Measurements from ENCODE around the gene ZNF292.
"Not testable (repeated sequence)": the region's sequence is repeated elsewhere in the genome, so short reads cannot be mapped to it uniquely, and the experiment has no call there.

The ZNF292 gene

GRCh38 chr6:87164506-87164905 is 9.1 kb downstream of the ZNF292 start:
- DNase-seq: no peak

DNA sequence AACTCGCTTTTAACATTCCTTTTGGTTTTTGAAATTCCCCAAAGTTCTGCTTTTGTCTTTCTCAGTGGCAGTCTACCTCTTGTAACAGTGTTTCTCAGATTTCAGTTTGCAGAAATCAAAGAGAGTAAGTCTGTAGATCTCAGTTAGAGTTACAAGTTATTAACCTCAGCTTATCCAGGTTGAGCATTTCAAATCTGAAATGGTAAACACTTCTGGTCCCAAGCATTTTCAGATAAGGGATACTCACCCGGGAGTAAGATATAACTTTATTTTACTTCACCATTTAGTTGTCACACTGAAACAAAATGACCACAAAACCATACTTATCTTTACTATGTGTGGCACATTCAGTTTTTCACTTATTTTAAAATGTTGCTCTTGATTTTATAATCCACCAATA is 9.8 kb downstream of the ZNF292 start:
- no peak for DNase-seq

DNA sequence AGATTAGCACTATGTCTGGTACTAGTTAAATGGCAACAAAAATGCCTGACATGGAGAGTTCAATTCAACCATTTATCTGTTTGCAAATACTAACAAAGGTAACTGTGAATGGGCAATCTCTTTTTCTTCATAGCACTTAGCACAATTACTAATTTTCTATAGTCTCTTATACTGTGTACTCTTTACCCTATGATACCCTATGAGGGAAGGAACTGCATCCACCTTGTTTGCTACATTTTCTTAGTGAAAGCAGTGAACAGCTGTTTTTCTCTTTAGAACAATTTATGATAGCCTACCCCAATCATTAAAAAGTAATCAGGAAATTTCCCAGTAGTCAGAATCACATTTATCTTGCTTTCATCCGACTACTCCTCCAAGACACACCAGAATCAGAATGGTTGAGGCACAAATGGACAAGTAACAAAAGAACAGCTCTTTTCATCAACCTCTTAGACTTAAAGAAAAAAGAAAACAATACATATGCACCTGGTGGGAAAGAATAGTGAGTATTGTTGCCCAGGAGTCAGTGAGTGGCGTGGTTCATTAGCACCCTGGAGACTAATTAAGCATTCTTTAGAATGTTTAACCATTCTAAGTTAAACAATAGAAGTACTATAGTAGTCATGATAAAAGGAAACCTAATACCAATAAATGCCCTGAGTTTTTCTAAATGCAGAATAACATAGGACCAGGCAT is 16.7 kb downstream of the ZNF292 start:
- DNase-seq: no peak

DNA sequence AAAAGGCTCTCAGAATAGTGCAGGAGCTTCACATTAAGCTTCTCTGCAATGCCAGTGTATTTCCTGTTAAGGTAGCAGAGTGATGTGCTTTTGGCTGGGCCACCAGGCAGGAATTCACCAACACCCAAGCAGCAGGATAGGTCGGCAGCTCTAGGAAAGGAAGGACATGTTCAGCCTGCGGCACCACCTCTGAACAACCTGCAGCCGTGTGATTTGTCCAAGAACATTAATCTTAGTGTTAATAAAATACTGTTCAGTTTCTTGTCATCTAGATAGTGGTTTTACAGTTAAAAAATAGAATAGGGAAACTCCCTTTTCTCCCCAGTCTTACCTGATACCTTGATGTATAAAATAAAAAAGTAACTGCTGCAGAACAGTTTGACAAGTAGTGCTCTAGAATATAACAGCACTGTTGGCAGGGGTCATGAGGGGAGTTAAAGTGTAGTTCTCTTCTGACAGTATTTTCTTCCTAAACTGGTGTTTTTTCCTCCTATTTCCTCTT is 18.8 kb downstream of the ZNF292 start:
- DNase-seq: no peak

GRCh38 chr6:87176493-87176892 is 21.1 kb downstream of the ZNF292 start:
- no peak for DNase-seq

DNA sequence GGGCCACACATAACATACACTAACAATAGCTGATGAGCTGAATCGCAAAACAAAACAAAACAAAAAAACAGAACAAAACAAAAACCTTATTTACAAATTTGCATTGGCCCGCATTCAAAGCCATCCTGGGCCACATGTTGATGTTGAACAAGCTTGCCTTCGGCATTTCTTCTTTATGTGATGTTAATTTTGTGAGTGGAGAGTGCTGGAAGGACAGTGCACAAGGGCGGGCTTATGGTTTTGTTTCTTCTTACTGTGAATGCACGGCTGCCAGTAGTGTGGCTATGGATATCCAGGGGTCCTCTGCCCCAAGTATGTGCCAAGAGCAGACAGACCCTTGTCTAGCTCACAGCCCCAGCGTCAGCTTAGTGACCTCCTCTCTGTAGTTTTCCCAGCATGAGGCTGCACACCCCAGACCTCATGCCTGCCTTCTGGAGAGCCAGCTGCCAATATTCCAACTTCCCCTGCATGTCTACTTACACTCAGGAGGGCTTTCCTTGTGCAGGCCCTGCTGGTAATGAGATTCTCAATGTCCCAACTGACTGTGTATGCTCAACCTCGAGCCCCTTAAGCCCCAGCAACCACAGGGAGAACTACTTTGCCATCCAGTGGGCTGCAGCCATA is 24.9 kb downstream of the ZNF292 start:
- no peak for DNase-seq

GRCh38 chr6:87181903-87182302 is 26.5 kb downstream of the ZNF292 start:
- DNase-seq: no peak

DNA sequence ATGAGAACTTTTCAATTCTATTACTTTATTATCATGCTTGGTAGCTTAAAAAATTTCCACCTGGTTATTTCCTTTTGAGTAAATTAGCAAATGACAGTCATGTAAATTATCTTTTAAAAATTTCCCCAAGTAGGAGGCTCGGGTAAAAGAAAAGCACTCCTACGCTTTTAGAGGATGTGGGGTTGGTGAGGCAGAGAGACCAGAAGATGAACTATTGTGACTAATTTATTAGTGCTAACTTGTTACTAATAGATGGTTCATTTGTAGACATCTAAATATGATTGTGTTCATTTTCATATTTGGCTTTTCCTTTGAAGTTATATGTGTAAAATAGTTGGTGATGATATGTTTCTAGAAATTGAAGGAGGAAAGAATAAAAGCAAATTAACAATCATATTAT is 27.0 kb downstream of the ZNF292 start:
- DNase-seq: no peak

DNA sequence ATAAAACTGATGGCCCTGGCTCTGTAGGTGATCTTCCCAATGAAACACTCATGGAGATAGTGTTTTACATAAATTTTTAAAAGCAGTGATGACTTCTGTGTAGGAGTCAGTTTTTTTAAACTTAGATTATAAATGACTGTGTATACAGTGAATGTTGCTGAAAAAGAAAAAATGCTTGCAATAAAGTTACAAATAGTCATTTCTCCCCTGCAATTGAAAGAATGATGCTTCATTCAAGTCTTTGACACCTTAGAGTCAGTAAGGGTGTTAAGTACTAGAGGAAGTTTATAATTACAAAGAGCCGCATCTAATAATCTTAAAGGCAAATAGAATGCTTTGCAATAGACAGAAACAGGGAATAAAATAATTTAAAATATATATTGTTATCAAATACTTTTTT is 27.6 kb downstream of the ZNF292 start:
- DNase-seq: no peak

DNA sequence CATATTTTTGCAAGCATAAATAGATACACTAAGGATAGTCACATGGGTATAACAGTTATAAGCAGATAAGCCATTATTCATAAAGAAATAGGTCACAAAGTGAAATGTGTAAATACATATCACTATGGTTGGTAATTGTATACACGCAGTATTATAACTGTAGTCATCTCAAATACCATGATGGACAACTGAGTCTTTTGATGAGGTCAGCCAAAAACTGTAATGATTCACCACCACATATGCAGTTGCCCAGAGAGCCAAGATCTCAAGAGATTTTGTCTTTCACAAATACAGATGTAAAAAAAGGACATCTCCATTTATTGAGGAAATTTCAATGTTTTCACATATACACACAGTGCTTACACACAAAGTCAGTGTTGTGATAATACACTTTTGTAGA is 28.3 kb downstream of the ZNF292 start:
- no peak for DNase-seq

- no peak for DNase-seq
These were observed 29.4 kb downstream of the ZNF292 start for GRCh38 chr6:87184762-87185250.

DNA sequence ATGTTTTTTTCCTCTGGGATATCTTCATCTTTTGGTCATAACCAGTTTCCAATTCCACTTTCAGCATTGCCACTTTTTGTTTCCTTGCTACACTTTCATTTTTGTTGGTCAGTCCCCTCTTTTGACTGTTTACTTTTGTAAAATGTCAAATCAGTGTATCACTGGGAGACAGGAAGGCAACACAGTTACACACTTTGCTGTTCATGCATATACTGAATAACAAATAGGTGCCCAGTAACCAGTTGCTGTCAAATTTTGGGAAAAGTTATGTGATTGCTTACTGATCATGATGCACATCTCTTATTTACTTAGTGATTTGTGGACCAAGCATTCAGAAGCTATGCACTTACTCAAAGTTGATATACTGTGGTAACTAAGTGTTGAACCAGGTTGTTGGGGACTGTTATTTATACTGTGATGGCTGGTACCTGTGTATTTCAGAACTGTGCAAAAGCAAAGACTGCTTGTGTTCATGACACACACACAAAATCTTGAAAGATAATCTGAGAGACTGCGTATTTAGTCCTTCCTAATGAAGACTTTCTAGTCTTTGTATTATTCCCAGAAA is 41.0 kb downstream of the ZNF292 start:
- DNase-seq: no peak

- DNase-seq: no peak
These were observed 42.2 kb downstream of the ZNF292 start for GRCh38 chr6:87197547-87197946.

GRCh38 chr6:87198022-87198810 is 42.9 kb downstream of the ZNF292 start:
- not testable (repeated sequence) for DNase-seq

GRCh38 chr6:87199787-87200186 is 44.4 kb downstream of the ZNF292 start:
- no peak for DNase-seq

DNA sequence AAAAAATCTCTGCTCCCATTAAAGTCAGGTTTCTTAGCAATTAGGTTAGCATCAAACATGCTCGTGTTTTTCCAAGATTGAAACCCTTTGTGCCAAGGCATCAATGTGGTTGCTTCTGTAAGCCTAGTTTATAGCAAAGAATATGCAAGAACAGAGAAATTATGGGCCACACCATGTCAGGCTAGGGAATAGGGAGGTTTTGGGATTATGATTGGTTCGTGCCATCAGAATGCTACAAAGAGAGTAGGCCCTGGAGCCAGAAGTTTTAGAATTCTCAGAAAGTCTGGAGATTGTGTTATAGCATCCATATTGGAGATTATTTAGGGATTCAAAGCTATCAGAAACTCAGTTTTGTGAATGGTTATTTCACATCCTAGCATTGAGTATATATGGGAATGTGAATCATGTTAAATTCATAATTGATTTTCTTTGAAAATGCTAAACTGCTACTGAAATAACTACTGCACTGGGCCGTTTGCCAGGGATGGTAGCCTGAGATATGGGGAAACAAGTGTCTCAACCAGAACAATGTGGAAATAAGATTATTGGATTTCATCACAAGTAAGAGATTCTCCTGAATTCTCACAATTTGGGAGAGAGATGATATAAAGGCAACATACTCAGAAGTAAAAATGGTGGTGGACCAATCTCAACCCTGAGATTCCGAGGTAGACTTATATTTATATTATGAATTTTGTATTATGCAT is 45.3 kb downstream of the ZNF292 start:
- no peak for DNase-seq

GRCh38 chr6:87203448-87204023 is 48.2 kb downstream of the ZNF292 start:
- no peak for DNase-seq

DNA sequence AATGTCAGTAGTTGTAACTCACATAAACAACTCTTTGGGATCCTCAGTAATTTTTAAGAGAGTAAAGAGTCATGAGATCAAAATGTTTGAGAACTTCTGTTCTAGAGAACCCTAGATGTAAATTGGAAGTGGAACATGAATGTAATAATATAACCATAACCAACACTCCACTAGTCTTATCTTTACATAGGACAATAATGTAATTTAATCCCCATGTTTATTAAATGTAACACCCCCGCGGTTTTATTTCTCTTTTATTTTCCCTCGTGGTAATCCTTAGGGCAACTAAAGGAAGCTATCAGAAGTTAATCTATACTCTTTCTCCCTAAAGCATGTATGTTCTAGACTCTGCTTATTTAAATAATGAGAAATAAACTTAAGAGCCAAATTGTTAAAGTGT is 54.4 kb downstream of the ZNF292 start:
- DNase-seq: no peak

DNA sequence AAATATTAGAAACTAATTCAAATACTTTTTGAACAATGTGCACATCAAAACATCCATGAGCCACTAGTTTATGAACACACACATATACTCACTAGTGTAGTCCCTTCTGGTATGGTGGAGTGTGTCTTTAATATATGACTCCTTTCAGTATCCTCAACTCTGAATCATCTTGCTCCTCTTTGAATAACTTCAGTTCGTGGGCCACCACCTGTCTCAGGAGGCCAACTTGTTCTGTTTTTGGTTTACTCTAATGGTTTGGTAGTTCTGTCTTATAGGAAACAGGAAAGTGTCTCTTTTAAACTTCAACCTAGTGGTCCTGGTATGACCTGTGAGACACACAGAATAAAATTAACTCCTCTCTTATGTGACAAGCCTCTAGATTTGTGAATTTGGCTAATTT is 55.6 kb downstream of the ZNF292 start:
- no peak for DNase-seq

DNA sequence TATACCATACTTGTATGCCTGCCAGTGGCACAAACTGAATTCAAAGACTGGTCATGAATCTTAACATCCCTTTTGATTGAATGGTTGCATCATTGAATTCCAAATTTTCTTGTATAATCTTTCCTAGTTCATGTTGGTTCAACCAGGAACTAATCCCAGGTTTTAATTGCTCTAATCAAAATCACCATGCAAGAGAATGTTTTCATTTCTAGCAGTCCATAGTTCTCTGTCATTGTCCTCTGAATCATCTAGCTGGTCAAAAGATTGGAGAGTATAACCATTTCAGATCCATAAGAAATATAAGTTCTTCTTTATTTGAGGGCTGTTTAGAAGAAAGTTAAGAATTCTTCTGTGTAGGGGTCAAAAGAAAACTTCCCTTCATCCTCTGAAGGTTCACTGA is 57.2 kb downstream of the ZNF292 start:
- DNase-seq: no peak

GRCh38 chr6:87213364-87213763 is 58.0 kb downstream of the ZNF292 start:
- DNase-seq: no peak

DNA sequence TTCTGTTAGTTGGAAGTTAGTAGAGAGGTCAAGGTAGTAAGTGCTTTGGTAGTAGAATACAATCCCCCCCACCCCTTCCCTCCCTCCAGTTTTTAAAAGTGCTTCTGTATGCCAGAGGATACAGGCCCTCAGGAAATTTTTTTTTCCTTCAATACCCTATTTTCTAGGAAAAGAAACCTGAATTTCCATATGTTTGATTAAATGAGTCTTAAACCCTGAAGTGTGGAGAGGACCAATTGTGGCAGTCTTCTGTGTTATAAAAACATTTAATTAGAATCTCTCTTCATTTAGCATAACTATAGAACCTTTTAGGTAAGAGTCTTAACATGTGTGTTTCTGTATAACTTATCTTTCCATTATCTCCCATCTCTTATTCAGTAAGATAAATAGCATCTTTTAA is 59.5 kb downstream of the ZNF292 start:
- no peak for DNase-seq
